Measurements from ENCODE around the gene POR. TPM values are rescaled to one million over a fixed set of nuclear protein-coding genes. Genes with fewer than 3 reads are reported as not detected.

The POR gene
- total and polyA plus RNA-seq, 2 of the 13 experiments (the other 11 are each of a cell fraction or from before 2014, with no cell fraction given) = 145 to 266 TPM

- TF ChIP-seq MYPOP (CRISPR knock-in tag; IDR thresholded peaks at IDR 0.05) (peak; percentile 46; the same call in 1 of the 2 replicates), DPF2 (CRISPR knock-in tag; IDR thresholded peaks at IDR 0.05; ENCODE audit: borderline replicate concordance, low read depth) (no peak), SOX6 (IDR thresholded peaks at IDR 0.05) (no peak), SOX6 (CRISPR knock-in tag; IDR thresholded peaks at IDR 0.05) (peak; percentile 81), REL (CRISPR knock-in tag; conservative IDR thresholded peaks at IDR 0.05) (no peak), CHCHD3 (CRISPR knock-in tag; IDR thresholded peaks at IDR 0.05) (no peak), FOXO4 (CRISPR knock-in tag; conservative IDR thresholded peaks at IDR 0.05) (no peak), EEA1 (CRISPR knock-in tag; IDR thresholded peaks at IDR 0.05; ENCODE audit: borderline replicate concordance) (no peak), ZMAT3 (CRISPR knock-in tag; conservative IDR thresholded peaks at IDR 0.05) (no peak), HOMEZ (CRISPR knock-in tag; IDR thresholded peaks at IDR 0.05; ENCODE audit: low read depth) (no peak), ZNF33B (CRISPR knock-in tag; IDR thresholded peaks at IDR 0.05) (no peak), GTF2F1 (IDR thresholded peaks at IDR 0.05; ENCODE audit: low read length) (no peak), ZFP62 (CRISPR knock-in tag; IDR thresholded peaks at IDR 0.05) (no peak), ZNF558 (CRISPR knock-in tag; IDR thresholded peaks at IDR 0.05; ENCODE audit: borderline replicate concordance) (no peak), TEAD3 (CRISPR knock-in tag; optimal IDR thresholded peaks at IDR 0.05; ENCODE audit: borderline replicate concordance) (no peak), ZNF101 (CRISPR knock-in tag; IDR thresholded peaks at IDR 0.05; ENCODE audit: borderline replicate concordance, low read depth) (no peak), ZNF496 (CRISPR knock-in tag; IDR thresholded peaks at IDR 0.05; ENCODE audit: insufficient replicate concordance) (no peak)
- TF ChIP-seq, protein P1, sequence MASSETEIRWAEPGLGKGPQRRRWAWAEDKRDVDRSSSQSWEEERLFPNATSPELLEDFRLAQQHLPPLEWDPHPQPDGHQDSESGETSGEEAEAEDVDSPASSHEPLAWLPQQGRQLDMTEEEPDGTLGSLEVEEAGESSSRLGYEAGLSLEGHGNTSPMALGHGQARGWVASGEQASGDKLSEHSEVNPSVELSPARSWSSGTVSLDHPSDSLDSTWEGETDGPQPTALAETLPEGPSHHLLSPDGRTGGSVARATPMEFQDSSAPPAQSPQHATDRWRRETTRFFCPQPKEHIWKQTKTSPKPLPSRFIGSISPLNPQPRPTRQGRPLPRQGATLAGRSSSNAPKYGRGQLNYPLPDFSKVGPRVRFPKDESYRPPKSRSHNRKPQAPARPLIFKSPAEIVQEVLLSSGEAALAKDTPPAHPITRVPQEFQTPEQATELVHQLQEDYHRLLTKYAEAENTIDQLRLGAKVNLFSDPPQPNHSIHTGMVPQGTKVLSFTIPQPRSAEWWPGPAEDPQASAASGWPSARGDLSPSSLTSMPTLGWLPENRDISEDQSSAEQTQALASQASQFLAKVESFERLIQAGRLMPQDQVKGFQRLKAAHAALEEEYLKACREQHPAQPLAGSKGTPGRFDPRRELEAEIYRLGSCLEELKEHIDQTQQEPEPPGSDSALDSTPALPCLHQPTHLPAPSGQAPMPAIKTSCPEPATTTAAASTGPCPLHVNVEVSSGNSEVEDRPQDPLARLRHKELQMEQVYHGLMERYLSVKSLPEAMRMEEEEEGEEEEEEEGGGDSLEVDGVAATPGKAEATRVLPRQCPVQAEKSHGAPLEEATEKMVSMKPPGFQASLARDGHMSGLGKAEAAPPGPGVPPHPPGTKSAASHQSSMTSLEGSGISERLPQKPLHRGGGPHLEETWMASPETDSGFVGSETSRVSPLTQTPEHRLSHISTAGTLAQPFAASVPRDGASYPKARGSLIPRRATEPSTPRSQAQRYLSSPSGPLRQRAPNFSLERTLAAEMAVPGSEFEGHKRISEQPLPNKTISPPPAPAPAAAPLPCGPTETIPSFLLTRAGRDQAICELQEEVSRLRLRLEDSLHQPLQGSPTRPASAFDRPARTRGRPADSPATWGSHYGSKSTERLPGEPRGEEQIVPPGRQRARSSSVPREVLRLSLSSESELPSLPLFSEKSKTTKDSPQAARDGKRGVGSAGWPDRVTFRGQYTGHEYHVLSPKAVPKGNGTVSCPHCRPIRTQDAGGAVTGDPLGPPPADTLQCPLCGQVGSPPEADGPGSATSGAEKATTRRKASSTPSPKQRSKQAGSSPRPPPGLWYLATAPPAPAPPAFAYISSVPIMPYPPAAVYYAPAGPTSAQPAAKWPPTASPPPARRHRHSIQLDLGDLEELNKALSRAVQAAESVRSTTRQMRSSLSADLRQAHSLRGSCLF (CRISPR knock-in tag; IDR thresholded peaks at IDR 0.05; ENCODE audit: borderline replicate concordance) = no peak
- TF ChIP-seq, protein P2, sequence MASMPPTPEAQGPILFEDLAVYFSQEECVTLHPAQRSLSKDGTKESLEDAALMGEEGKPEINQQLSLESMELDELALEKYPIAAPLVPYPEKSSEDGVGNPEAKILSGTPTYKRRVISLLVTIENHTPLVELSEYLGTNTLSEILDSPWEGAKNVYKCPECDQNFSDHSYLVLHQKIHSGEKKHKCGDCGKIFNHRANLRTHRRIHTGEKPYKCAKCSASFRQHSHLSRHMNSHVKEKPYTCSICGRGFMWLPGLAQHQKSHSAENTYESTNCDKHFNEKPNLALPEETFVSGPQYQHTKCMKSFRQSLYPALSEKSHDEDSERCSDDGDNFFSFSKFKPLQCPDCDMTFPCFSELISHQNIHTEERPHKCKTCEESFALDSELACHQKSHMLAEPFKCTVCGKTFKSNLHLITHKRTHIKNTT (CRISPR knock-in tag; IDR thresholded peaks at IDR 0.05) = no peak
These were observed 30.6 kb downstream of the POR start (continued) for GRCh38 chr7:75945297-75946168.
